ENCODE data around the gene ID4. TPM values are rescaled to one million over a fixed set of nuclear protein-coding genes. Genes with fewer than 3 reads are reported as not detected.

The ID4 gene
- total RNA-seq, 1 donor from 2014 or later: 46.8 TPM

GRCh38 chr6:19830171-19830570 lies 7.0 kb upstream of the ID4 start:
- H3K9me3 Mint-ChIP-seq (ENCODE audit: unreplicated experiment): peaks cover 5% of the 10 kb centered on the region
- TF ChIP-seq CTCF (IDR thresholded peaks at IDR 0.05): no peak
- no peaks in the 10 kb centered on the region for H3K36me3 Mint-ChIP-seq (ENCODE audit: unreplicated experiment)
- DNase-seq (ENCODE audit: extremely low spot score, unreplicated experiment): no peak
- H3K4me3 Mint-ChIP-seq (ENCODE audit: unreplicated experiment): no peak overlapping the region
- H3K27me3 Mint-ChIP-seq (ENCODE audit: unreplicated experiment): no peaks in the 10 kb centered on the region
- H3K4me1 Mint-ChIP-seq (ENCODE audit: unreplicated experiment): peaks cover 4% of the 10 kb centered on the region
- H3K27ac Mint-ChIP-seq (ENCODE audit: unreplicated experiment): no peak overlapping the region

- Mint-ChIP-seq H3K4me3 (ENCODE audit: unreplicated experiment) (no peak overlapping the region), H3K27me3 (ENCODE audit: unreplicated experiment) (no peaks in the 10 kb centered on the region), H3K27ac (ENCODE audit: unreplicated experiment) (no peak overlapping the region), H3K4me1 (ENCODE audit: unreplicated experiment) (peaks cover 5% of the 10 kb centered on the region), H3K9me3 (ENCODE audit: unreplicated experiment) (peaks cover 5% of the 10 kb centered on the region), H3K36me3 (ENCODE audit: unreplicated experiment) (no peaks in the 10 kb centered on the region)
- no peak for DNase-seq (ENCODE audit: extremely low spot score, unreplicated experiment)
- no peak for TF ChIP-seq CTCF (IDR thresholded peaks at IDR 0.05)
Observed at GRCh38 chr6:19831358-19831757, 5.8 kb upstream of the ID4 start.

- no peak overlapping the region for H3K27ac Mint-ChIP-seq (ENCODE audit: unreplicated experiment)
- H3K4me1 Mint-ChIP-seq (ENCODE audit: unreplicated experiment): peaks cover 8% of the 10 kb centered on the region
- H3K9me3 Mint-ChIP-seq (ENCODE audit: unreplicated experiment): no peaks in the 10 kb centered on the region
- no peaks in the 10 kb centered on the region for H3K27me3 Mint-ChIP-seq (ENCODE audit: unreplicated experiment)
- no peak for TF ChIP-seq CTCF (IDR thresholded peaks at IDR 0.05)
- H3K36me3 Mint-ChIP-seq (ENCODE audit: unreplicated experiment): no peaks in the 10 kb centered on the region
- no peak for DNase-seq (ENCODE audit: extremely low spot score, unreplicated experiment)
- H3K4me3 Mint-ChIP-seq (ENCODE audit: unreplicated experiment): no peak overlapping the region
Observed at GRCh38 chr6:19833947-19834346, 3.2 kb upstream of the ID4 start.

- no peak for DNase-seq (ENCODE audit: extremely low spot score, unreplicated experiment)
- Mint-ChIP-seq H3K9me3 (ENCODE audit: unreplicated experiment) (no peaks in the 10 kb centered on the region), H3K4me3 (ENCODE audit: unreplicated experiment) (no peak overlapping the region), H3K27ac (ENCODE audit: unreplicated experiment) (no peak overlapping the region), H3K36me3 (ENCODE audit: unreplicated experiment) (peaks cover 2% of the 10 kb centered on the region), H3K4me1 (ENCODE audit: unreplicated experiment) (peaks cover 14% of the 10 kb centered on the region), H3K27me3 (ENCODE audit: unreplicated experiment) (no peaks in the 10 kb centered on the region)
- TF ChIP-seq CTCF (IDR thresholded peaks at IDR 0.05): no peak
Observed at GRCh38 chr6:19834858-19835257, 2.3 kb upstream of the ID4 start.

- H3K9me3 Mint-ChIP-seq (ENCODE audit: unreplicated experiment): no peaks in the 10 kb centered on the region
- H3K4me1 Mint-ChIP-seq (ENCODE audit: unreplicated experiment): peaks cover 17% of the 10 kb centered on the region
- peaks cover 8% of the 10 kb centered on the region for H3K36me3 Mint-ChIP-seq (ENCODE audit: unreplicated experiment)
- DNase-seq (ENCODE audit: extremely low spot score, unreplicated experiment): no peak
- no peak overlapping the region for H3K27ac Mint-ChIP-seq (ENCODE audit: unreplicated experiment)
- H3K27me3 Mint-ChIP-seq (ENCODE audit: unreplicated experiment): no peaks in the 10 kb centered on the region
- no peak for TF ChIP-seq CTCF (IDR thresholded peaks at IDR 0.05)
- no peak overlapping the region for H3K4me3 Mint-ChIP-seq (ENCODE audit: unreplicated experiment)
Observed at GRCh38 chr6:19835605-19836004, 1.6 kb upstream of the ID4 start.

Data from osteocyte (in vitro differentiated cells).